NCI-H146 treated with DMSO at 0.1 percent for 48 hours (cell line): ENCODE data around the gene HRH3.

Experiments used
- DNase-seq: peaks from one replicate; lab custom pipeline; 2025; ENCODE audit not compliant: unreplicated experiment; lab: John Stamatoyannopoulos, UW

The HRH3 gene

DNA sequence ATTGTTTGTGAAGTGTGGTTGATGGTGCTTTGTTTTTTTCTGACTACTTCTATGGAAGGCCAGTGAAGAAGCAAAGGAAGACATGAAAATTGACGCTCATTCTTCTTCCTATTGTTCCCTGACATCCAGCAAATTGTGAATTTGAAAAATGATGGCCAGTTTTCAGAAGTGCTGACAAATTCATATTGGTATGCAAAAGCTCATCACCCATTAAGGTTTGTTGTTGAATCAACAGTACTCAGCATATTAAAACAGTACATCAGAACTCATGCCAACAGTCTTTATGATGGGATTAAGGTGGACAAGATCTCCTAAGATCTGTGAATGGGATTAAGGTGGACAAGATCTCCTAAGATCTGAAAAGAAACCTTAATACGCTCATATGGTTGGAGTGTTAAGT, 38.3 kb downstream of the HRH3 start:
- no peak for DNase-seq

GRCh38 chr20:62179162-62179504, 40.9 kb downstream of the HRH3 start:
- DNase-seq, result no peak

DNA sequence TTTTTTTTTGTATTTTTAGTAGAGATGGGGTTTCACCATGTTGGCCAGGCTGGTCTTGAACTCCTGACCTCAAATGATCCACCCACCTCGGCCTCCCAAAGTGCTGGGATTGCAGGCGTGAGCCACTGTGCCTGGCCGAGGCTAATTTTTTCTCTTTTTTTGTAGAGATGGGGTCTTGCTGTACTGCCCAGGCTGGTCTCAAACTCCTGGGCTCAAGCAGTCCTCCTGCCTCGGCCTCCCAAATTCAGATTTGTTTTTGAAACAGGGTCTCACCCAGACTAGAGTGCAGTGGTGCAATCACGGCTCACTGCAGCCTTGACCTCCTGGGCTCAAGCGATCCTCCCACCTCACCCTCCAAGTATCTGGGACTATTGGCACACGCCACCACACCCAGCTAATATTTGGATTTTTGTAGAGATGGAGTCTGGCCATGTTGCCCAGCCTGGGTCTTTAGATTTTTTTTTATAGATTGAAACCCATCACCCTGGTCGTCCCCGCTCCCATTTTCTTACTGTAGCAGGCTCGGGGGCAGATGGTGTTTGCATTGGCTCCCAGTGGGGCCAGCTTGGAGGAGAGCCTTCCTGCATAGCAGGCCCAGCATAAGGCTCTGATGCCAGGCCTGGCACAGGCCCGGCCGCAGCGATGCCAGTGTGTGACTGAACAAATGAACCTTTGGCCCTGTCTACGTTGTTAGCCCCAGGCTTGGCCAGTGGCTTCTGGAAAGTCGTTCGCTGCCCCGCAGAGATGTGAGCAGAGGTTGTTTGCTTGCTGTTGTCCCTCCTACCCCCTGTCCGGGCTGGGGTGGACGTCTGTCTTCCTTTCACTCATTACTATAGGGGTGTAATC, 41.5 kb downstream of the HRH3 start:
- no peak for DNase-seq

DNA sequence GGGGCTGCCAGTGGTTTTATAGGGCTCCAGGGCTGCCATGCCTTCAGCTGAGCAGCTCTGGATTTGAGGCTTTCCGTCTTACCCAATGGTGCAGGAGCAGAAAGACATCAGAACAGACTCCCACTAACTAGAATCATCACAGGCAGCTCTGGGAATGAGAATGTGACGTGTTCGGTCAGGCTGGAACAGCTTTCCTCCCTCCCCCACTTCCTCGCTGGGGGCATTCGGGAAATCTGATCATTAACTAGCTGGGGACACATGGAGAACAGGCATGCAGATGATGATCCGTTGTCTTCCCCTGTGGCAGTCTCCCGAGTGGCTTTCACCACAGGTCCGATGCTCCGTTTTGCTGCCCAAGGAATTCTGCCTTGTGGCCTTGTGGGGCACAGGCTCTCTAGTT, 42.8 kb downstream of the HRH3 start:
- no peak for DNase-seq

- no peak for DNase-seq
Measured at GRCh38 chr20:62176866-62177265, 43.2 kb downstream of the HRH3 start.

- DNase-seq, result no peak
Measured at GRCh38 chr20:62175711-62176110, 44.4 kb downstream of the HRH3 start.

DNA sequence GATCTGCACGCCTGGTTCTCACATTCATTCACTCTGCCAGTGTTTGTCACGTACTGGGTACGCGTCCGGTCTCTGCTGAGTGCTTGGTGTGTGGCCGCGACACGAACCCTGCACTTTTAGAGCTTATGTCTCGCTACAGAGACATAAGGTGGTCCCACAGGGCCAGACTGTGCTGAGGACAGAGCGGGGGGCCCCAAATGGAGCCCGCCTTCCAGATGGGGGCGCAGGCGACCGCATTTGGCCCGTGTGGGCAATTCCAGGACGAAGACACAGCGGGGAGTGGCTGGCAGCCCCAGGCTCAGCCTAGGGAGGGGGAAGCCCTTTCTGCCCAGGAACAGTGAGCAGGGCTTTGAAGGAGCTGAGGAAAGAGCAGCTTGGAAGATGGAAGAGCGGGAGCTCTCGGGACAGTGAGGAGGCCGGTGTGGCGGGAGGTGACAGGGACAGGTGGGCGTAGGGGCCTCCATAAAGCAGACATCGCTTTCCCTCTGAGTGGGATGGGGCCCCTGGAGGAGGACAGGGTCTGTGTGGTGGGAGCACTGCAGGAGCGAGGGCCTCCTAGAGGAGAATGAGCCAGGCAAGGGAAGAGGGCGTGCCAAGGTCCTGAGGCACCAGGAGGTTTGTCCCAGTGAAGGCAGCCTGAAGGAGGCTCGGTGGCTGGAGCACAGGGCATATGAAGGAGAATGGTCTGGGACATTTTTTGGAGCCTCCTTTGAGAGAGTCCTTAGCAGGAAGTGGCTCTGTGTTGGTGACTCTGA, 45.0 kb downstream of the HRH3 start:
- no peak for DNase-seq

DNA sequence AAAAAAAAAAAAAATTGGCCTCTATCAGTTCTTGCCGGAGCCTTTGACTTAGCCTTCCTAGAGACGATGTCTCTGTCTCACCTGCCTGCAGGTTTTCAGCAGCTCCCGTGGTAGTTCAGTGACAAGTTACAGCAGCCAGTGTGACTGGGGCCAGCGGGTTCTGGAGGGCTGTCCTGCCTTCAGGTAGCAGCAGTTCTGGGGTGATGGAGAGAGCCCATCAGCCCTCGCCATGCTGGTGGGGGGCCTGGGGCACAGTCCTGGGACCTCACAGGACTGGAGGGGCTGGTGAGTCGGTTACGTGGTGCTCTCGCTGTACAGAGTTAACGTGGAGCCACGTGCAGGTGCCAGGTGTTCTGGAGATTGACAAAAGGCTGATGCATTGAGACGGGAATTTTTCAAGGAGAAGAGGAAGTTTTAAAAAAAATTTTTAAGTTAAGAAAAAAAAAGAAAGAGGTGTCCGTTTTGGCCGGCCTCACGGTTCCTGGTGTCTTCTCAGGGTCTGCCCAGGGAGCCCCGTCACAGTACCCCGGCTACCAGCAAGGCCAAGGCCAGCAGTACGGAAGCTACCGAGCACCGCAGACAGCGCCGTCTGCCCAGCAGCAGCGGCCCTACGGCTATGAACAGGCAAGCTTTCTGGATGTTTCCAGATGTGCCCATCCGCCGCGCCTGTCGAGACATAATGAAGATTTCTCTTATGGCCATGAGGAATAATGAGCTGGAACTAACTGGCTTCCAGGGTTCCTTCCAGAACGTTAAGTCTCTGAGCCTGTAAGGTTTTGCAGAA, 45.9 kb downstream of the HRH3 start:
- no peak for DNase-seq

- DNase-seq, result no peak
Measured at GRCh38 chr20:62172666-62173065, 47.4 kb downstream of the HRH3 start.

GRCh38 chr20:62171245-62171644, 48.8 kb downstream of the HRH3 start:
- DNase-seq, result no peak

DNA sequence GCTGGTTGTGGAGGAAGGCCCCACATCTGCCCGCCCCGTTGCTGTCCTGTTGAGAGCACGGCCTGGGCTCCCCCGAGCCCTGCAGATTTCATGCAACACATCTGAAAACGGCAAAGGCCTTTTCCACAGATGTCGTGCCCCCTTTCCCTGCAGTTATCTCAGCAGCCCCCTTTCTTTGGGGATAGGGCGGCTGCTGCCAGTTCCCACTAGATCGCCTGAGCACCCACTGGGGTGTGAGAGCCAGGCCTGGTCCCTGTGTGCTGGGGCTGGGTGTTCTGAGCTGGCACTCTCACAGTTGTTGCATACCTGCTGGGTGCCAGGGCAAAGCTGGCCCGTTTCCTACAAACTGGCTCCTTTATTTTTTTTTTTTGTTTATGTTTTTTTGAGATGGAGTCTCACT, 49.5 kb downstream of the HRH3 start:
- no peak for DNase-seq

GRCh38 chr20:62168890-62169435, 51.1 kb downstream of the HRH3 start:
- DNase-seq, result no peak

GRCh38 chr20:62168061-62168460, 52.0 kb downstream of the HRH3 start:
- DNase-seq, result no peak

DNA sequence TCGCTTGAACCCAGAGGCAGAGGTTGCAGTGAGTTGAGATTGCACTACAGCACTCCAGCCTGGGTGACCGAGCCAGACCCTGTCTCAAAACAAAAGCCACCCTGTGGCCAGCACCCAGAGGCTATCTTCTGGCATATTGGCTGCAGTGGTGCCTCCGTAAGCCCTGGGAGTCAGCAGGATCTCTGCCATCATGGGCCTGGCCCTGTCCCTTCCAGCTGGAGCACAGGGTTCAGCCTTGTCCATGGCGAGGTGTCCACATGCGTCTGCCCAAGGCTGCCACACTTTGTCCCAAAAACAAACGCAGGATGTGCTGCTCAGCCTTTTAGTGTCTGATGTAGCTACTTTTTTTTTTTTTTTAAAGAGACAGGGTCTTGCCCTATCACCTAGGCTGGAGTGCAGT, 52.6 kb downstream of the HRH3 start:
- no peak for DNase-seq

GRCh38 chr20:62165762-62166399, 54.2 kb downstream of the HRH3 start:
- no peak for DNase-seq
